WTC11 (cell line): ENCODE data around the gene CCSER2. TPM values are rescaled to one million over a fixed set of nuclear protein-coding genes. Genes with fewer than 3 reads are reported as not detected.

ENCODE experiments used
- ATAC-seq: fragments of 200-7000 bp; cut with Tn5 transposase; 2 replicates; pipeline ENCODE4 v1.10.0; 2021; ENCODE audit warnings: mild to moderate bottlenecking, moderate library complexity
- CTCF ChIA-PET: fragments of 300-600 bp; sonication (Branson Sonifier 250); formaldehyde crosslinking; loops from one replicate; lab custom pipeline; 2021; ENCODE audit warnings: antibody characterized with exemption; lab: Charles Lee
- POLR2A ChIA-PET: fragments of 350-600 bp; sonication (Branson Sonifier 250); formaldehyde crosslinking; loops from one replicate; lab custom pipeline; 2021; ENCODE audit warnings: antibody characterized with exemption; lab: Charles Lee
- DNase-seq: peaks from one replicate; pipeline ENCODE4 v3.0.0; 2021; ENCODE audit warnings: low spot score
- H3K27ac Mint-ChIP-seq: 2 replicates; pipeline ENCODE4 v1.8.0; 2021; ENCODE audit warnings: mixed read lengths
- H3K27me3 Mint-ChIP-seq: 2 replicates; pipeline ENCODE4 v1.8.0; 2021; ENCODE audit warnings: low read depth, mild to moderate bottlenecking, moderate library complexity, mixed read lengths
- H3K36me3 Mint-ChIP-seq: 2 replicates; pipeline ENCODE4 v1.8.0; 2021; ENCODE audit warnings: mixed read lengths
- H3K4me1 Mint-ChIP-seq: 2 replicates; pipeline ENCODE4 v1.8.0; 2022; ENCODE audit warnings: mixed read lengths
- H3K4me3 Mint-ChIP-seq: 2 replicates; pipeline ENCODE4 v1.8.0; 2021; ENCODE audit warnings: mild to moderate bottlenecking, moderate library complexity, mixed read lengths
- H3K9me3 Mint-ChIP-seq: 2 replicates; pipeline ENCODE4 v1.8.0; 2021; ENCODE audit warnings: mixed read lengths
- AFF4 ChIP-seq: sonication (generic); formaldehyde crosslinking; IDR thresholded peaks from 2 replicates; pipeline ENCODE4 v1.8.1; 2023; ENCODE audit warnings: mild to moderate bottlenecking, missing genetic modification reagents, borderline replicate concordance
- FOXP1 ChIP-seq: sonication (generic); formaldehyde crosslinking; IDR thresholded peaks from 2 replicates; pipeline ENCODE4 v1.8.0; 2022; ENCODE audit warnings: missing genetic modification reagents, mild to moderate bottlenecking, moderate library complexity, borderline replicate concordance
- HMGA2 ChIP-seq: fragments of 250-450 bp; sonication (Bioruptor Pico); IDR thresholded peaks from 2 replicates; pipeline ENCODE4 v1.4.0; 2021; ENCODE audit warnings: mild to moderate bottlenecking, moderate library complexity
- JAZF1 ChIP-seq: fragments of 250-450 bp; sonication (Bioruptor Pico); IDR thresholded peaks from 2 replicates; pipeline ENCODE4 v1.9.0; 2021; ENCODE audit warnings: moderate library complexity, mild to moderate bottlenecking, inconsistent platforms
- NR2C2 ChIP-seq: sonication (generic); formaldehyde crosslinking; IDR thresholded peaks from 2 replicates; pipeline ENCODE4 v1.8.0; 2022; ENCODE audit warnings: mild to moderate bottlenecking, missing genetic modification reagents
- PREB ChIP-seq: sonication (generic); formaldehyde crosslinking; IDR thresholded peaks from 2 replicates; pipeline ENCODE4 v1.8.1; 2022; ENCODE audit warnings: mild to moderate bottlenecking, missing genetic modification reagents, moderate library complexity, borderline replicate concordance
- ZNF425 ChIP-seq: fragments of 250-450 bp; sonication (Bioruptor Pico); conservative IDR thresholded peaks from 2 replicates; pipeline ENCODE4 v1.9.0; 2021; ENCODE audit warnings: mild to moderate bottlenecking
- total RNA-seq: library from RNA; stranded (reverse); gene quantifications from 3 replicates; pipeline ENCODE4 v1.2.3, GENCODE V29; 2021
- TF ChIP-seq, protein P1 (sequence below): sonication (generic); formaldehyde crosslinking; IDR thresholded peaks from 2 replicates; pipeline ENCODE4 v1.8.1; 2023; ENCODE audit warnings: mild to moderate bottlenecking, missing genetic modification reagents, moderate library complexity
- TF ChIP-seq, protein P2 (sequence below): fragments of 250-450 bp; sonication (Bioruptor Pico); IDR thresholded peaks from 2 replicates; pipeline ENCODE4 v1.9.0; 2021; ENCODE audit warnings: mild to moderate bottlenecking
- TF ChIP-seq, protein P3 (sequence below): fragments of 250-450 bp; sonication (Bioruptor Pico); IDR thresholded peaks from 2 replicates; pipeline ENCODE4 v1.9.0; 2021; ENCODE audit warnings: moderate library complexity, mild to moderate bottlenecking, inconsistent platforms, borderline replicate concordance
- TF ChIP-seq, protein P4 (sequence below): fragments of 200-600 bp; IDR thresholded peaks from 2 replicates; pipeline ENCODE4 v1.8.0; 2022; ENCODE audit warnings: antibody characterized with exemption
- TF ChIP-seq, protein P5 (sequence below): sonication (generic); formaldehyde crosslinking; IDR thresholded peaks from 2 replicates; pipeline ENCODE4 v1.8.1; 2023; ENCODE audit warnings: mild to moderate bottlenecking, moderate library complexity, missing genetic modification reagents
- TF ChIP-seq, protein P6 (sequence below): sonication (generic); formaldehyde crosslinking; conservative IDR thresholded peaks from 2 replicates; pipeline ENCODE4 v1.8.1; 2023; ENCODE audit warnings: mild to moderate bottlenecking, low read depth, missing genetic modification reagents, moderate library complexity
- TF ChIP-seq, protein P7 (sequence below): sonication (generic); formaldehyde crosslinking; IDR thresholded peaks from 2 replicates; pipeline ENCODE4 v1.8.0; 2022; ENCODE audit warnings: mild to moderate bottlenecking, missing genetic modification reagents

The CCSER2 gene
- total RNA-seq, 1 experiment from 2014 or later, result 30.6 TPM

DNA sequence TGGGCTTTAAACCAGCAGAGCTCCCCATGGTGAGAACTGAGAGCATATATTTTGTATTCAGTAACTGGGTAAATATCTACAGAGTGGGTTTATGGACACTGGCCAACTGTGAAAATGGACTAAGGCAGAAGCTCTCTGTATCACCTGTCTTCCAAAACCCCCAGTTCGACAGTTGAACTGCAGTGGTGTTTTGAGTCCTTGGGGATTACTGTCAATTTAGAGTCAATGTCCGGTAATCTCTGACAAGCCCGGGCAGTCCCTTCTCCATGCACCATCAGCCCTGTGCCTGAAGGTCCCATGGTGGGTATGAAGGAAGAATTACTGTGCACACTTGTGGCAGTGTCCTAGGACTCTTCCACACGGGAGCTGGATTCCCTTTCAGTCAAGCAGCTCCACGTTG lies 235.0 kb downstream of the CCSER2 start:
- peaks cover 28% of the 10 kb centered on the region for H3K4me1 Mint-ChIP-seq
- H3K36me3 Mint-ChIP-seq, result no peaks in the 10 kb centered on the region
- H3K4me3 Mint-ChIP-seq, result no peak overlapping the region
- ChIA-PET CTCF (interaction anchor here (0.8 to 2.0 kb wide), 6 partner anchors 8 to 211 kb away, joined by 3 to 10 read pairs (median 4); no protein-coding TSS in a partner anchor), POLR2A (no interaction called here)
- no peak for ATAC-seq
- no peak for DNase-seq
- peaks cover 6% of the 10 kb centered on the region for H3K9me3 Mint-ChIP-seq
- no peak overlapping the region for H3K27ac Mint-ChIP-seq
- TF ChIP-seq, protein P1, sequence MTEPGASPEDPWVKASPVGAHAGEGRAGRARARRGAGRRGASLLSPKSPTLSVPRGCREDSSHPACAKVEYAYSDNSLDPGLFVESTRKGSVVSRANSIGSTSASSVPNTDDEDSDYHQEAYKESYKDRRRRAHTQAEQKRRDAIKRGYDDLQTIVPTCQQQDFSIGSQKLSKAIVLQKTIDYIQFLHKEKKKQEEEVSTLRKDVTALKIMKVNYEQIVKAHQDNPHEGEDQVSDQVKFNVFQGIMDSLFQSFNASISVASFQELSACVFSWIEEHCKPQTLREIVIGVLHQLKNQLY (CRISPR knock-in tag), result no peak
- TF ChIP-seq, protein P2, sequence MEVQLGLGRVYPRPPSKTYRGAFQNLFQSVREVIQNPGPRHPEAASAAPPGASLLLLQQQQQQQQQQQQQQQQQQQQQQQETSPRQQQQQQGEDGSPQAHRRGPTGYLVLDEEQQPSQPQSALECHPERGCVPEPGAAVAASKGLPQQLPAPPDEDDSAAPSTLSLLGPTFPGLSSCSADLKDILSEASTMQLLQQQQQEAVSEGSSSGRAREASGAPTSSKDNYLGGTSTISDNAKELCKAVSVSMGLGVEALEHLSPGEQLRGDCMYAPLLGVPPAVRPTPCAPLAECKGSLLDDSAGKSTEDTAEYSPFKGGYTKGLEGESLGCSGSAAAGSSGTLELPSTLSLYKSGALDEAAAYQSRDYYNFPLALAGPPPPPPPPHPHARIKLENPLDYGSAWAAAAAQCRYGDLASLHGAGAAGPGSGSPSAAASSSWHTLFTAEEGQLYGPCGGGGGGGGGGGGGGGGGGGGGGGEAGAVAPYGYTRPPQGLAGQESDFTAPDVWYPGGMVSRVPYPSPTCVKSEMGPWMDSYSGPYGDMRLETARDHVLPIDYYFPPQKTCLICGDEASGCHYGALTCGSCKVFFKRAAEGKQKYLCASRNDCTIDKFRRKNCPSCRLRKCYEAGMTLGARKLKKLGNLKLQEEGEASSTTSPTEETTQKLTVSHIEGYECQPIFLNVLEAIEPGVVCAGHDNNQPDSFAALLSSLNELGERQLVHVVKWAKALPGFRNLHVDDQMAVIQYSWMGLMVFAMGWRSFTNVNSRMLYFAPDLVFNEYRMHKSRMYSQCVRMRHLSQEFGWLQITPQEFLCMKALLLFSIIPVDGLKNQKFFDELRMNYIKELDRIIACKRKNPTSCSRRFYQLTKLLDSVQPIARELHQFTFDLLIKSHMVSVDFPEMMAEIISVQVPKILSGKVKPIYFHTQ, result no peak
- H3K27me3 Mint-ChIP-seq, result no peaks in the 10 kb centered on the region; the same call in 1 of the 2 replicates

DNA sequence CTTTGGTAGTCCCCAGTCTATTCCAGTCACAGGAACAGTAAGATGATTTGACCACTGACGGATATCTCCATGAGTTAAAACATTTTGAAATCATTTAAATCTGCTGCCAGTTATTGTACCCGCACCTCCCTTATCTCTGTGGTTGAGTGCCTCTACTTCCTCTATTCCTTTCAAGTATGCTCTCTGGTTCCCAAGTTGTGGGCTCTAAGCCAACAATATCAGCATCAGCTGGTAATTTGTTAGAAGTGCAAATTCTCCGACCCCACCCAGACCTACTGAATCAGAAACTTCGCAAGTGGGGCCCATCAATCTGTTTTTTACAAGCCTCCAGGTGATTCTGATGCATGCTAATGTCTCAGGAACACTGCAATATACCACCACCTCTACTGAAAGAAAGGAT lies 235.5 kb downstream of the CCSER2 start:
- peaks cover 9% of the 10 kb centered on the region for H3K9me3 Mint-ChIP-seq
- ATAC-seq (no peak), DNase-seq (no peak)
- ChIA-PET CTCF (interaction anchor here (0.7 to 2.0 kb wide), 6 partner anchors 15 to 307 kb away, joined by 3 to 10 read pairs (median 4); no protein-coding TSS in a partner anchor), POLR2A (no interaction called here)
- no peak overlapping the region for H3K4me3 Mint-ChIP-seq
- peaks cover 32% of the 10 kb centered on the region for H3K4me1 Mint-ChIP-seq
- no peaks in the 10 kb centered on the region; the same call in 1 of the 2 replicates for H3K27me3 Mint-ChIP-seq
- H3K27ac Mint-ChIP-seq, result no peak overlapping the region
- H3K36me3 Mint-ChIP-seq, result no peaks in the 10 kb centered on the region
- TF ChIP-seq FOXP1 (CRISPR knock-in tag) (no peak), HMGA2 (CRISPR knock-in tag) (no peak), PREB (CRISPR knock-in tag) (no peak), ZNF425 (CRISPR knock-in tag) (no peak), AFF4 (no peak), JAZF1 (no peak), NR2C2 (CRISPR knock-in tag) (no peak)
- TF ChIP-seq, protein P3, sequence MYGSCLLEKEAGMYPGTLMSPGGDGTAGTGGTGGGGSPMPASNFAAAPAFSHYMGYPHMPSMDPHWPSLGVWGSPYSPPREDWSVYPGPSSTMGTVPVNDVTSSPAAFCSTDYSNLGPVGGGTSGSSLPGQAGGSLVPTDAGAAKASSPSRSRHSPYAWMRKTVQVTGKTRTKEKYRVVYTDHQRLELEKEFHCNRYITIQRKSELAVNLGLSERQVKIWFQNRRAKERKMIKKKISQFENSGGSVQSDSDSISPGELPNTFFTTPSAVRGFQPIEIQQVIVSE (CRISPR knock-in tag), result no peak
- TF ChIP-seq, protein P4, sequence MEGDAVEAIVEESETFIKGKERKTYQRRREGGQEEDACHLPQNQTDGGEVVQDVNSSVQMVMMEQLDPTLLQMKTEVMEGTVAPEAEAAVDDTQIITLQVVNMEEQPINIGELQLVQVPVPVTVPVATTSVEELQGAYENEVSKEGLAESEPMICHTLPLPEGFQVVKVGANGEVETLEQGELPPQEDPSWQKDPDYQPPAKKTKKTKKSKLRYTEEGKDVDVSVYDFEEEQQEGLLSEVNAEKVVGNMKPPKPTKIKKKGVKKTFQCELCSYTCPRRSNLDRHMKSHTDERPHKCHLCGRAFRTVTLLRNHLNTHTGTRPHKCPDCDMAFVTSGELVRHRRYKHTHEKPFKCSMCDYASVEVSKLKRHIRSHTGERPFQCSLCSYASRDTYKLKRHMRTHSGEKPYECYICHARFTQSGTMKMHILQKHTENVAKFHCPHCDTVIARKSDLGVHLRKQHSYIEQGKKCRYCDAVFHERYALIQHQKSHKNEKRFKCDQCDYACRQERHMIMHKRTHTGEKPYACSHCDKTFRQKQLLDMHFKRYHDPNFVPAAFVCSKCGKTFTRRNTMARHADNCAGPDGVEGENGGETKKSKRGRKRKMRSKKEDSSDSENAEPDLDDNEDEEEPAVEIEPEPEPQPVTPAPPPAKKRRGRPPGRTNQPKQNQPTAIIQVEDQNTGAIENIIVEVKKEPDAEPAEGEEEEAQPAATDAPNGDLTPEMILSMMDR, result no peak
- TF ChIP-seq, protein P5, sequence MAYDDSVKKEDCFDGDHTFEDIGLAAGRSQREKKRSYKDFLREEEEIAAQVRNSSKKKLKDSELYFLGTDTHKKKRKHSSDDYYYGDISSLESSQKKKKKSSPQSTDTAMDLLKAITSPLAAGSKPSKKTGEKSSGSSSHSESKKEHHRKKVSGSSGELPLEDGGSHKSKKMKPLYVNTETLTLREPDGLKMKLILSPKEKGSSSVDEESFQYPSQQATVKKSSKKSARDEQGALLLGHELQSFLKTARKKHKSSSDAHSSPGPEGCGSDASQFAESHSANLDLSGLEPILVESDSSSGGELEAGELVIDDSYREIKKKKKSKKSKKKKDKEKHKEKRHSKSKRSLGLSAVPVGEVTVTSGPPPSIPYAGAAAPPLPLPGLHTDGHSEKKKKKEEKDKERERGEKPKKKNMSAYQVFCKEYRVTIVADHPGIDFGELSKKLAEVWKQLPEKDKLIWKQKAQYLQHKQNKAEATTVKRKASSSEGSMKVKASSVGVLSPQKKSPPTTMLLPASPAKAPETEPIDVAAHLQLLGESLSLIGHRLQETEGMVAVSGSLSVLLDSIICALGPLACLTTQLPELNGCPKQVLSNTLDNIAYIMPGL (CRISPR knock-in tag), result no peak
- TF ChIP-seq, protein P6, sequence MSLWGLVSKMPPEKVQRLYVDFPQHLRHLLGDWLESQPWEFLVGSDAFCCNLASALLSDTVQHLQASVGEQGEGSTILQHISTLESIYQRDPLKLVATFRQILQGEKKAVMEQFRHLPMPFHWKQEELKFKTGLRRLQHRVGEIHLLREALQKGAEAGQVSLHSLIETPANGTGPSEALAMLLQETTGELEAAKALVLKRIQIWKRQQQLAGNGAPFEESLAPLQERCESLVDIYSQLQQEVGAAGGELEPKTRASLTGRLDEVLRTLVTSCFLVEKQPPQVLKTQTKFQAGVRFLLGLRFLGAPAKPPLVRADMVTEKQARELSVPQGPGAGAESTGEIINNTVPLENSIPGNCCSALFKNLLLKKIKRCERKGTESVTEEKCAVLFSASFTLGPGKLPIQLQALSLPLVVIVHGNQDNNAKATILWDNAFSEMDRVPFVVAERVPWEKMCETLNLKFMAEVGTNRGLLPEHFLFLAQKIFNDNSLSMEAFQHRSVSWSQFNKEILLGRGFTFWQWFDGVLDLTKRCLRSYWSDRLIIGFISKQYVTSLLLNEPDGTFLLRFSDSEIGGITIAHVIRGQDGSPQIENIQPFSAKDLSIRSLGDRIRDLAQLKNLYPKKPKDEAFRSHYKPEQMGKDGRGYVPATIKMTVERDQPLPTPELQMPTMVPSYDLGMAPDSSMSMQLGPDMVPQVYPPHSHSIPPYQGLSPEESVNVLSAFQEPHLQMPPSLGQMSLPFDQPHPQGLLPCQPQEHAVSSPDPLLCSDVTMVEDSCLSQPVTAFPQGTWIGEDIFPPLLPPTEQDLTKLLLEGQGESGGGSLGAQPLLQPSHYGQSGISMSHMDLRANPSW, result no peak
- TF ChIP-seq, protein P7, sequence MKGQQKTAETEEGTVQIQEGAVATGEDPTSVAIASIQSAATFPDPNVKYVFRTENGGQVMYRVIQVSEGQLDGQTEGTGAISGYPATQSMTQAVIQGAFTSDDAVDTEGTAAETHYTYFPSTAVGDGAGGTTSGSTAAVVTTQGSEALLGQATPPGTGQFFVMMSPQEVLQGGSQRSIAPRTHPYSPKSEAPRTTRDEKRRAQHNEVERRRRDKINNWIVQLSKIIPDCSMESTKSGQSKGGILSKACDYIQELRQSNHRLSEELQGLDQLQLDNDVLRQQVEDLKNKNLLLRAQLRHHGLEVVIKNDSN (CRISPR knock-in tag), result no peak
